HG02678 (cell line): Measurements from ENCODE around the gene GIMAP8.
"Not testable (repeated sequence)": the region's sequence is repeated elsewhere in the genome, so short reads cannot be mapped to it uniquely, and the experiment has no call there.

Experiments used
- ATAC-seq: cut with Tn5 transposase; IDR thresholded peaks from one replicate; pipeline ENCODE4 v1.9.1; 2021; ENCODE audit warnings: mild to moderate bottlenecking, moderate library complexity; ENCODE audit not compliant: unreplicated experiment

Gene GIMAP8

GRCh38 chr7:150507947-150508602 is 57.6 kb downstream of the GIMAP8 start:
- no peak for ATAC-seq

- ATAC-seq, result no peak
These were observed 60.6 kb downstream of the GIMAP8 start for GRCh38 chr7:150511048-150511447.

GRCh38 chr7:150513758-150514157 is 63.3 kb downstream of the GIMAP8 start:
- ATAC-seq, result no peak

- no peak for ATAC-seq
These were observed 64.4 kb downstream of the GIMAP8 start, which contains the start of gene GIMAP7 for GRCh38 chr7:150514748-150515222. Gene GIMAP7, plus strand, starts transcription at chr7:150514872. Its CDS starts 5,103 bp downstream, at chr7:150519975.

DNA sequence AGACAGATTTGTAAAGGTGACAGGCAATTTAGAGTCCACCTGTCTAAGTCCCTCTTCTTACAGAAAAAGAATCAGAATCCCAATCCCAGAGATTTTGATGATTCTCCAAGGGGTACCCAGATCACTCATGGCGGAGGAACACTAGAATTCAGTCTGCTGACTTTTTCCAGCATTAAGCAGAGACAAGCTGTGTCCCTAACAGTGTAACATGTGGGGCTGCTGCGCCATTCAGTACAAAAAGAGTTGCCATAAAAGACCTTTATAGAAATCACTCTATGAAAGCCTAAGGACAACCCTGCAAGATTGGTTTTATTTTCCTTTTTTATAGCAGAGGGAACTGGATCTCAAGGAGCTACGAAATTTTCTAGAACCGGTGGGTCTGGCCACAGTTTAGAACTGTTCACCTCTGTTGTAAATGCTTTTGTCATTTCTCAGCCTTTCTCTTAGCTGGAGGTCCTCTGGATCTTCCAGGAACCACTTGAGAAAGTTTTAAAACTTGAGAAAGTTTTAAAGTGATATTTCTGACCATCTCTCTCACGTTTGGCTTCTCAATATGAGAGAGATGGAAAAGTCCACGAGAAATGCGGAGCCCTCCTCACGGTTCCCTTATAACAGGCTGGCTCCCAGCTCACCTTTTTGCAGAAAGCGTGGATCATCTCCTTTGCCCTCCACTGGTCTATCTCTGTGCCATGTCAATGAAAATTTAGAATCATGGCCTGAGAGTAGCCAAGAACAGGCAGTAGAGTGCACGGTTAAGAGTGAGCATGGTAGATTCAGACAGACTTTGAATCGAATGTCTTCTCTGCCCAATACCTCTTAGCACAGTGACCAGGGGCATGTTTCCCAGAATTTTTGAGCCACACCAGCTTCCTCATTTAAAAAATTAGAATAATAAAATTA is 65.1 kb downstream of the GIMAP8 start:
- no peak for ATAC-seq

DNA sequence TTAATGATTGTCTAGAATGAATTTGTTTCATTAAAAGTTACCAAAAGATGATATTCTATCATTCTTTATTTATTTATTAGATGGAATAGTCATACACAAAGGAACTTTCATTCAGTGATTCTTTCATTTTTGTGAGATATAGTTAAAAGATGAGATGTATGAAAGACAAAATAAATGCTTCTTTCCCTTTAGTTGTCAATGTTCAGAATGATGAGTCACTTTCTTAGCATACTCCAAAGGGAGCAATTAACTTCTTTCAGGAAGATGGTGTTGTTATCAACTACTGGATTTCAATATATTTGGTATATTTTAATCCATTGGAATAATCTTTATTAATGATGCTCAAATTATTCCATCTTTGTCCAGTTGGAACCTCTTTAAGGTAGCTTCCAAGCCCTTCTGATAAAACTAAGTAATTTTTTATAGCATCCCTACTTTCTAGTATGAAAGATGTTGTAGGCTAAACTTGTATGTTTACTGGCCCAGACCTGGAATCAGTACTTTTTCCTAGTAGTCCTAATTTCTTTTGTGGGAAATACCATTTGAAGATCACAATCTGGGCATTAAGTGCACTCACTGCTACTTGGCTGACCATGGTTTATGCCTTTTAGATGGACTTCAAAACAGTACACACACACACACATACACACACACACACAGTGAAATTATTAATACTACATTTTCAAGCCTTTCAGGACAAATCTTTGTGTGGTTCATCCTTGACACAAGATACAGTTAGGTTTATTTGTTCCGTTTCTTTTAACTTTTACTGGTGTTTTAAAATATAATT is 66.7 kb downstream of the GIMAP8 start:
- ATAC-seq, result no peak

GRCh38 chr7:150519310-150519709 is 68.9 kb downstream of the GIMAP8 start:
- ATAC-seq, result no peak

DNA sequence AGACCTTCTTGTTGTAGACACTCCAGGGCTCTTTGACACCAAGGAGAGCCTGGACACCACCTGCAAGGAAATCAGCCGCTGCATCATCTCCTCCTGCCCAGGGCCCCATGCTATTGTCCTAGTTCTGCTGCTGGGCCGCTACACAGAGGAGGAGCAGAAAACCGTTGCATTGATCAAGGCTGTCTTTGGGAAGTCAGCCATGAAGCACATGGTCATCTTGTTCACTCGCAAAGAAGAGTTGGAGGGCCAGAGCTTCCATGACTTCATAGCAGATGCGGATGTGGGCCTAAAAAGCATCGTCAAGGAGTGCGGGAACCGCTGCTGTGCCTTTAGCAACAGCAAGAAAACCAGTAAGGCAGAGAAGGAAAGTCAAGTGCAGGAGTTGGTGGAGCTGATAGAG is 69.7 kb downstream of the GIMAP8 start:
- ATAC-seq, result no peak

- not testable (repeated sequence) for ATAC-seq
These were observed 72.5 kb downstream of the GIMAP8 start for GRCh38 chr7:150522931-150523330.

GRCh38 chr7:150524018-150524417 is 73.6 kb downstream of the GIMAP8 start:
- no peak for ATAC-seq
